ENCODE data around the gene DLGAP3.
"Not testable (repeated sequence)": the region's sequence is repeated elsewhere in the genome, so short reads cannot be mapped to it uniquely, and the experiment has no call there.

Gene DLGAP3

DNA sequence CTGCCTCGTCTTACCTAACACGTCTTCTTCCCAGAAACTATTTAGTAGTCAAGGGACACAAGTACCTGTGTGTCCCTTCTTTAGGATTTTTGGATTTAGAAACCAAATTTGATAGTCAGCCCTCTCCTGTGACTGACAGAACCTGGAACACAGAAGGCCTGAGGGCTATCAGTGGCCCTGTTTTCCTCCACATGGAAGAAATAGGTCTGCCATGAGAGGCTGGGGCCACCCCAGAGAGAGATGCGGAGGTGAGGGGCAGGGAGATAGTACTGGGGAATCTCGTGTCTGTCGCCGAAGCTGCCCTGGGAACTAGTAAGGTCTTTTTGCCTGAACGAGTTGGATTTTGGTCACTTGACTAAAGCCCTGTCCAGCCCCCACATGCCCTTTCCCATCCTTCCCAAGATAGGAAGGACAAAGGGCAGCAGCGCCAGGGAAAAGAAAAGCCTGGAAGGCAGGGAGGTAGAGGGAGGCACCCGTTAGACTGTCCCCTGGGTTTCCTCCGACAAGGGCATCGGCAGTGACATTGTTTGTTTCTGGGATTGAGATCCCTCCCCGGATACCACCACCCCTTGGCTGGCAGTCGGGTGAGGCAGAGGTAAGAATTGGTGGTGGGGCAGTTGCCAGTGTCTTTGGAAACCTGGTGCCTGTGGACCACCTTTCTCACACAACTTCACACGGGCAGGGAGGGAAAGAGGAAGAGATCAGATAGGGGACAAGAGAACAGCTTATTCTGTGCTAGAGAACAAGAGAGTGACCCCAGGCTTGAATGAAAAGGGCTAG, 89.7 kb downstream of the DLGAP3 start:
- DNase-seq (ENCODE audit: low spot score): no peak
- FAIRE-seq: no peak

DNA sequence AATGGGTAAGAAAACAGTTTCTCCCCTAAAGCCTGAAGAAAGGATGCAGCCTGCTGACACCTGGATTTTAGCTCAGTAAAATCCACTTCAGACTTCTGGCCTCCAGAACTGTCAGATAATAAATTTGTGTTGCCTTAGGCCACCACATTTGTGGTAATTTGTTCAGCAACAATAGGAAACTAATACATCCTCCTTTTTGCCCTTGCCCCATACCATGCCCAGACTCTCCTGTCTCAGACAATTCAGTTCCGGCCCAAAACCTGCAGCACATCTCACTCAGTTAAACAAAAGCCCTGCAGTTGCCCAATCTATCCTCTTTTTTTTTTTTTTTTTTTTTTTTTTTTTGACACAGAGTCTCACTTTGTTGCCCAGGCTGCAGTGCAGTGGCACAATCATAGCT, 95.7 kb downstream of the DLGAP3 start:
- no peak for DNase-seq (ENCODE audit: low spot score)
- FAIRE-seq: no peak

DNA sequence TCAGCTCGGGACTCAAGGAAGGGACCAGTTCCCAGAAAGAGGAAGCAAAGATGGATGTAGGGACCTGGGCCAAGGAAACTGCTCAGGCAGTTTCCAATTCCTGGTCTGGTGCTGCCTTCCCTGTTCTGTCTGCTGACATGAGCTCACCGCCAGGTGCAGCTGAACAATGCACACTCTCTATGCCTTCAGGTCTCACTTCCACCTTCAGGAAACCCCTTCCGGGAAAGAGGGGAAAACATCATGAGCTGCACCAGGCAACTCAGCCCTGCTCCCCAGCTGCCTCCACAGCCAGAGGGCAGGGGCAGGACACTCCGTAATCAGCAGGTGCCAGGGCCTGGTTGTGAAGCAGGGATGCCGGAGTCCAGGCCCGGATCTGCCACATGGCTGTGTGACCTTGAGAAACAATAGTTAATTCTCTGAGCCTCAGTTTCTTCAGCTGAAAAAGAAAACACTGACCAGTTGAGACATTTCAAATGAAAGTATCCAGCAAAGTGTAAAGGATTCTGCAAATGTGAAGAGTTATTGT, 97.7 kb downstream of the DLGAP3 start:
- DNase-seq (ENCODE audit: low spot score) (no peak), FAIRE-seq (no peak)

DNA sequence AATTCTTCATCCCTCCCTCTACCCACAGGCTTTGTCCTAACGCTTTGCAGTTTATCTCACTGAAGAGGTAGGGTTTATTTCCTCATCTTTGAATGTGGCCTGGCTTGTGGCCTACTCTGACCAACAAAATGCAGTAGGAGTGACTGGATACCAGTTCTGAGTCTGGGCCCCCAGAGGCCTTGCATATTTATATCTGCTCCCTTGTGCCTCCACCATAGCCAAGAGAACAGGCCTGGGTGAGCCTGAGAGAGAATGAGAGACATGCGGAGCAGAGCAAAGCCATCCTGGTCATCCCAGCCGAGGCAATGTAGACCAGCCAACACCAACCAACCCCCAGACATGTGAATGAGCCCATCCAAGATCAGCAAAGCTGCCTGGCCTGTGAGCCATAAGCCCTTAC, 100.2 kb downstream of the DLGAP3 start:
- DNase-seq (ENCODE audit: low spot score): no peak
- FAIRE-seq: no peak

DNA sequence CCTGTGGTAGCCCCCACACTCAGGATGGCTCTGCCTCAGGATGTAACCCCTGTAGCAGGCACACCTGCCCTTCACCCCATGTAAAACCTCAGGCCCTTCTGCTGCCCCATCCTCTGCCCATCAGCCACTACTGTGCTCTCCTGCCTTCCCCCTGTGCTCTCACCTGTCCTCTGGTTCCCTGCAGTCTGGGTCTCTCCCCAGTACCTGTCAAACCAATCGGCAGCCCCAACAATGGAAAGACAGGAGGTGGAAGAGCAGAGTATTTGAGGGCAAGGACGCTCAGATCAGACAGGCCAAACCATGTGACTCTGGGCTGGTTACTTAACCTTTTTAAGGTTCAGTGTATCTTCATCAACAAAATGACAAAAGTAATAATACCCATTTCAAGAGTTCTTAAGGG, 100.8 kb downstream of the DLGAP3 start:
- FAIRE-seq (no peak), DNase-seq (ENCODE audit: low spot score) (no peak)

DNA sequence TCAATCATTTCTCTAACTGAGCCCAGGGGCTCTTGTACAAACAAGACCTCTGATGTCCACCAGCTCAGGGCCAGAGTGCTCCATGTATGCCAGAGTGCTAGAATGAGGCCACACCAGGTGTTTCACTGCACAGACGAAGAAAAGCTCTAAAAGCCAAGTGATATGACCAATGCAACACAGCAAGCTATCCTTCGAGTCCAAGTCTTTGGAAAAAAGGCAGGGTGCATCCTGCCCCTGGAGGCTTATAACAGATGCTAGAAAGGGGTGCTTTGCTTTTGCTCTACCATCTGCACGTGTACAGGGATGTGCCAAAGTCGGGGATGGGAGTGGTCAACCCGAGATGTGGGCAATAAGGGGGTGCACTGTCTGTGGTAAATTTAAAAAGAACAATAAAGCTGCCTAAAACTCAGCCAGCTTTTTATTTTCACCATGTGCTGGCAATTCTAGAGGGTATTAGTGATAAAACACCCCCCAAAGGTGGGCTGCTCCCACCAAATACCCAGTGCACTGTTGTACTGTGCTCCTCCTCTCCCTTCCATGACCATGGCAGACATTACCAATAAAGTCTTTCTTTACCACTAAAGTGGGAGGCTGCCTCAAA, 102.0 kb downstream of the DLGAP3 start:
- FAIRE-seq (no peak), DNase-seq (ENCODE audit: low spot score) (no peak)

DNA sequence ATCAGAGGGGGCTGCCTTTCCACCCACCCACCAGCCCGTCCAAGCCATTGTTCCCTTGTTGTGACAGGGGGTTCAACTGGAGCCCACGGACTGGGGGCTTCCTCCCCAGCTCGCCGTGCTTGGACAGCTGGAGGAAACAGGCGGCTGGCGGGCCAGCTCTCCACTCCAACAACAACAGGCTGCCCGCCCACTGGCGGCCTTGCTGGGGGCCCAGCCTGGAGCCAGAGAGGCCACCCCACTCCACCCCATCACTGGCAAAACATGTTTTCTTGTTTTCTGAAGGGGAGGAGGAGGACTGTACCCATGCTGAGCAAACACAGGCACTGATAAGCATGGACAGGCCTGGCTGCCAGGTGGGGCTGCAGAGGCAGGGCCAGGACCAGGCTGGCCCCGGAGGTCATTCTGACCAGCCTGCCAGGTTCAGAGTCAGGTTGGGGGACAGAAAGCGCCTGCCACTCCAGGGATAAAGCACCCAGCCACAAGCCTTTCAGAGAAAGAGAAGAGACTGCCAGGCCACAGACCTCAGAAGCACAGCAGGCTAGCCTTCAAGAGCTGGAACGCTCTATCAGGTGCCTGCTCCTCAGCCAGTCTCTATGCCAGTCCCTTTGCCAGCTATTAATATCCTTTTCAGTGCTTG, 103.9 kb downstream of the DLGAP3 start:
- DNase-seq (ENCODE audit: low spot score): no peak
- no peak for FAIRE-seq

DNA sequence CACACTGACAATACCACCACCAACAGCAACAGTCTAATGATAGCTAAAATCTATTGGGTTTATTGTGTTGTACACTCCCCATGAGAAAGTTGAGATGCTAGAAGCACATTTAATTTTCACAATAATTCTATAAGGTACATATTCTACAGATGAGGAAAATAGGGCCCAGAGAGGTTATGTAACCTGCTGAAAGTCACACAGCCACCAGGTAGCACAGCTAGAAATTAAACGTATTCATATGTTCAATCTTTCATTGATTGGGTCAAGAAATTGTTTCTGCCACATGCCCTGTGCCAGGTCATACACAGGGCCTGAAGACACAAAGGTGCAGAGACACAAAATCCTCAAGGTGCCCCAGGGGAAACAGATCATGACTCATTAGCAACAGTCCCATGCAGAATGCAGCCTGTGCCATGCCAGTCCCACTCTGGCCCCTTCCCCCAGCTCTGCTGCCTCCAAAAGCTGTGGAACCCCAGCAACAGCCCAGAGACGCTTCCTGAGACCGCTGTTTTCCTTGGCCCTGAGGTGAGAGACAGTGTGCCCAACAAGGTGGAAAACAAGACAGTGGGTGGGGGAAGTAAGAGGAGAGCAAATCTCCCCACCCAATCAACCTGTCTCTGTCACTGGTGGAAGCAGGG, 104.5 kb downstream of the DLGAP3 start:
- FAIRE-seq: no peak
- DNase-seq (ENCODE audit: low spot score): no peak

DNA sequence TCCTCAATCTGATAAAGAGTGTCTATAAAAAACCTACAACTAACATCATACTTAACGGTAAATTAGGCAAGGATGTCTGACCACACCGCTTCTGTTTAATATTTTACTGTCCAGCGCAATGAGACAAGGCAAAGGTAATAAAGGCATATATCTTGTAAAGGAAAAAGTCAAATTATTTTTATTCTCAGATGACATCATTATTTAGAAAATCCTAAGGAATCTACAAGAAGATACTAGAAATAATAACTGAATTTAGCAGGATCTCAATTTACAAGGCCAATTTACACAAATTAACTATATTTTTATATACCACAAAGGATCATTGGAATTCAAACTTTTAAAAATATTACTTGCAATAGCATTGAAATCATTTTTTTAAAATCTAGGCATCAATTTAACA, 107.2 kb downstream of the DLGAP3 start:
- DNase-seq (ENCODE audit: low spot score): no peak

DNA sequence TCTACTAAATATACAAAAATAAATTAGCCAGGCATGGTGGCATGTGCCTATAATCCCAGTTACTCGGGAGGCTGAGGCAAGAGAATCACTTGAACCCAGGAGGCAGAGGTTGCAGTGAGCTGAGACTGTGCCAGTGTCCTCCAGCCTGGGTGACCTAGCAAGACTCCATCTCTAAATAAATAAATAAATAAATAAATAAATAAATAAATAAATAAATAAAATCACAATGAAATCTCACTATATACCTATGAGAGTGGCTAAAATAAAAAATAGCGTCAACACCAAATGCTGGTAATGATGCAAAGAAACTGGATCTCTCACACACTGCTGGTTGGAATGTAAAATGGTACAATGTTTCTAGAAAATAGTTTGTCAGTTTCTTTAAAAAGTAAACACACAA, 110.6 kb downstream of the DLGAP3 start:
- FAIRE-seq; DNase-seq (ENCODE audit: low spot score): not testable (repeated sequence)

More for the DNA sequence above, 107.2 kb downstream of the DLGAP3 start:
- no peak for FAIRE-seq

DNA sequence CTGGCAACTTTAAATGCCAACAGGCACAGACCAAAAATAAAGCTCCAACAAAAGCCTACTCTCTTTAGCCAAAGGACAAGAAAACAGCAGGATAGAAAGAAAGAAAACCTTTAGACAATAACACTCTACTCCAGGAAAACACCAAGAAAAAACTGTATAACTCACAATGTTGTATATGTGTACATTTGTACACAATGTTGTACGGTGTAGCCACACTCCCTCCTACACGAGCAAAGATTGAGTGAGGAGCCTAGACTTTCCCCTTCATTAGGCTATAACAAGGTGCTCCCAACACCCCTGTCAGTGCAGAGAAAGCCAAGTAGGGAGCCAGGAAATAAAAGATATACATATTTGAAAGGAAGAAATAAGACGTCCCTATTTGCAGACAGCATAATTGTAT, 112.7 kb downstream of the DLGAP3 start:
- no peak for DNase-seq (ENCODE audit: low spot score)
- FAIRE-seq: no peak

DNA sequence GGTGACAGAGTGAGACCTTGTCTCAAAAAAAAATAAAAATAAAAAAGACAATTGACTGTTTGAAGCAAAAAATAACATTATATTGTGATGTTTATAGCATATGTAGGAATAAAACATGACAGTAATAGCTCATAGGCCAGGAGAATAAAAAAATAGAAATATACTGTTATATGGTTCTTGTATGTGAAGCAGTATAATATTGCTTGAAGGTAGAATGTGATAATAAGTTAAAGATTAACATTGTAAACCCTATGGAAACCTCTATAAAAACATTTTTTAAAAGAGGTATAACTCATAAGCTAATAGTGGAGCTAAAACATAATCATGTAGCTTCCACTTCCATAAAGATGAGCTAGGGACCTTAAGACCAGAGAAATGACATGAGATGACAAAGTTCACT, 113.1 kb downstream of the DLGAP3 start:
- FAIRE-seq: no peak
- no peak for DNase-seq (ENCODE audit: low spot score)

Data from urothelium cell line (cell line).